ENCODE measurements around the gene GPR162.

GRCh38 chr12:6783828-6784227 lies 37.8 kb upstream of the GPR162 start:
- TF ChIP-seq, protein P1, sequence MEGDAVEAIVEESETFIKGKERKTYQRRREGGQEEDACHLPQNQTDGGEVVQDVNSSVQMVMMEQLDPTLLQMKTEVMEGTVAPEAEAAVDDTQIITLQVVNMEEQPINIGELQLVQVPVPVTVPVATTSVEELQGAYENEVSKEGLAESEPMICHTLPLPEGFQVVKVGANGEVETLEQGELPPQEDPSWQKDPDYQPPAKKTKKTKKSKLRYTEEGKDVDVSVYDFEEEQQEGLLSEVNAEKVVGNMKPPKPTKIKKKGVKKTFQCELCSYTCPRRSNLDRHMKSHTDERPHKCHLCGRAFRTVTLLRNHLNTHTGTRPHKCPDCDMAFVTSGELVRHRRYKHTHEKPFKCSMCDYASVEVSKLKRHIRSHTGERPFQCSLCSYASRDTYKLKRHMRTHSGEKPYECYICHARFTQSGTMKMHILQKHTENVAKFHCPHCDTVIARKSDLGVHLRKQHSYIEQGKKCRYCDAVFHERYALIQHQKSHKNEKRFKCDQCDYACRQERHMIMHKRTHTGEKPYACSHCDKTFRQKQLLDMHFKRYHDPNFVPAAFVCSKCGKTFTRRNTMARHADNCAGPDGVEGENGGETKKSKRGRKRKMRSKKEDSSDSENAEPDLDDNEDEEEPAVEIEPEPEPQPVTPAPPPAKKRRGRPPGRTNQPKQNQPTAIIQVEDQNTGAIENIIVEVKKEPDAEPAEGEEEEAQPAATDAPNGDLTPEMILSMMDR (IDR thresholded peaks at IDR 0.05 in 2 of 3, conservative IDR thresholded peaks at IDR 0.05 in 1 of 3; ENCODE audit: control insufficient read depth in 2 of 3, extremely low read depth in 1 of 3, insufficient read depth in 1 of 3, low read depth in 3 of 3, low read length in 3 of 3), result no peak
- TF ChIP-seq GABPA (IDR thresholded peaks at IDR 0.05; ENCODE audit: low read depth) (no peak), USF1 (IDR thresholded peaks at IDR 0.05; ENCODE audit: borderline replicate concordance, extremely low read length, insufficient read depth, low read depth, low read length) (no peak), HSF1 (IDR thresholded peaks at IDR 0.05; ENCODE audit: low read depth, low read length) (no peak)

Data from GM12878 (cell line).